Neural cell (in vitro differentiated cells): ENCODE measurements around the gene HIBCH. TPM values are rescaled to one million over a fixed set of nuclear protein-coding genes. Genes with fewer than 3 reads are reported as not detected.

Source experiments
- H2AFZ ChIP-seq: fragments of 200-600, 300-800 bp; sonication (generic), shearing (Covaris generic); 2 replicates; pipeline ENCODE4 v1.6.0; 2014; ENCODE audit warnings: low read depth, mild to moderate bottlenecking, antibody characterized with exemption, low read length, moderate library complexity
- H3F3A ChIP-seq: fragments of 200-600 bp; shearing (Covaris generic); 2 replicates; pipeline ENCODE4 v1.6.1; 2016; ENCODE audit warnings: mild to moderate bottlenecking, moderate library complexity, mixed read lengths, antibody characterized with exemption, low read length; ENCODE audit not compliant: insufficient read depth, poor library complexity, severe bottlenecking
- H3K27ac ChIP-seq: fragments of 200-600, 300-800 bp; sonication (generic), shearing (Covaris generic); 2 replicates; pipeline ENCODE4 v1.5.1; 2014; ENCODE audit warnings: mild to moderate bottlenecking, low read length, moderate library complexity
- H3K27me3 ChIP-seq: fragments of 300-800, 200-600 bp; sonication (generic), shearing (Covaris generic); 2 replicates; pipeline ENCODE4 v1.6.0; 2014; ENCODE audit warnings: mild to moderate bottlenecking, low read depth, low read length, moderate library complexity; ENCODE audit not compliant: insufficient read depth
- H3K36me3 ChIP-seq: fragments of 300-800, 200-600 bp; sonication (generic), shearing (Covaris generic); 2 replicates; pipeline ENCODE4 v1.5.1; 2014; ENCODE audit warnings: mild to moderate bottlenecking, antibody characterized with exemption, low read length, moderate library complexity; ENCODE audit not compliant: insufficient read depth
- H3K4me2 ChIP-seq: fragments of 300-800, 200-600 bp; sonication (generic), shearing (Covaris generic); 2 replicates; pipeline ENCODE4 v1.6.0; 2014; ENCODE audit warnings: mild to moderate bottlenecking, low read length
- H3K4me3 ChIP-seq: fragments of 300-800, 200-600 bp; sonication (generic), shearing (Covaris generic); 2 replicates; pipeline ENCODE4 v1.5.1; 2014; ENCODE audit warnings: mild to moderate bottlenecking, low read length, moderate library complexity
- H3K79me2 ChIP-seq: fragments of 200-600 bp; shearing (Covaris generic); replicated peaks from 2 replicates; pipeline ENCODE4 v1.6.0; 2014; ENCODE audit warnings: mild to moderate bottlenecking, low read length, moderate library complexity; ENCODE audit not compliant: insufficient read depth
- H3K9ac ChIP-seq: fragments of 300-800, 200-600 bp; sonication (generic), shearing (Covaris generic); 2 replicates; pipeline ENCODE4 v1.6.1; 2016; ENCODE audit warnings: mild to moderate bottlenecking, low read length, mixed read lengths
- H3K9me2 ChIP-seq: fragments of 200-600 bp; shearing (Covaris generic); 2 replicates; pipeline ENCODE4 v1.6.1; 2016; ENCODE audit warnings: mild to moderate bottlenecking, low read length, mixed read lengths; ENCODE audit not compliant: insufficient read depth
- H3K9me3 ChIP-seq: fragments of 200-600, 300-800 bp; sonication (generic), shearing (Covaris generic); 2 replicates; pipeline ENCODE4 v1.6.1; 2016; ENCODE audit warnings: mild to moderate bottlenecking, mixed run types, low read length, moderate library complexity, mixed read lengths
- H4K20me1 ChIP-seq: fragments of 200-600 bp; shearing (Covaris generic); 2 replicates; pipeline ENCODE4 v1.6.1; 2016; ENCODE audit warnings: mild to moderate bottlenecking, mixed run types; ENCODE audit not compliant: insufficient read depth
- EP300 ChIP-seq: fragments of 450-650 bp; conservative IDR thresholded peaks from 2 replicates; pipeline ENCODE4 v1.6.1; 2014; ENCODE audit warnings: antibody characterized with exemption, mild to moderate bottlenecking, moderate library complexity; ENCODE audit not compliant: poor library complexity, severe bottlenecking
- EZH2 ChIP-seq: fragments of 200-600, 300-800 bp; shearing (Covaris generic), sonication (generic); IDR thresholded peaks from 2 replicates; pipeline ENCODE4 v1.6.1; 2014; ENCODE audit warnings: antibody characterized with exemption, low read length, borderline replicate concordance, mild to moderate bottlenecking; ENCODE audit not compliant: insufficient read depth, poor library complexity, severe bottlenecking
- MXI1 ChIP-seq: fragments of 450-650 bp; conservative IDR thresholded peaks from 2 replicates; pipeline ENCODE4 v1.6.1; 2014; ENCODE audit warnings: antibody characterized with exemption, mild to moderate bottlenecking; ENCODE audit not compliant: poor library complexity, severe bottlenecking
- POLR2AphosphoS5 ChIP-seq: IDR thresholded peaks from 2 replicates; pipeline ENCODE4 v1.6.1; 2012
- RAD21 ChIP-seq: fragments of 450-650 bp; conservative IDR thresholded peaks from 2 replicates; pipeline ENCODE4 v1.6.1; 2014; ENCODE audit warnings: antibody characterized with exemption, mild to moderate bottlenecking, moderate library complexity
- SMC3 ChIP-seq: fragments of 450-650 bp; conservative IDR thresholded peaks from 2 replicates; pipeline ENCODE4 v1.6.1; 2014; ENCODE audit warnings: antibody characterized with exemption, mild to moderate bottlenecking, moderate library complexity; ENCODE audit not compliant: poor library complexity
- TAF1 ChIP-seq: IDR thresholded peaks from 2 replicates; pipeline ENCODE4 v1.6.1; 2012; ENCODE audit warnings: low read depth
- polyA plus RNA-seq: library from polyadenylated mRNA; depleted of rRNA; stranded (reverse); fragments of >200 nt; gene quantifications from 2 replicates; pipeline ENCODE4 v1.2.3, GENCODE V29; 2014
- TF ChIP-seq, protein P1 (sequence below): IDR thresholded peaks from 2 replicates; pipeline ENCODE4 v1.6.1; 2012; ENCODE audit warnings: borderline replicate concordance
- TF ChIP-seq, protein P2 (sequence below): fragments of 450-650 bp; IDR thresholded peaks from 2 replicates; pipeline ENCODE4 v1.5.1; 2014; ENCODE audit warnings: antibody characterized with exemption, mild to moderate bottlenecking, moderate library complexity; ENCODE audit not compliant: poor library complexity, severe bottlenecking

The HIBCH gene
- polyA plus RNA-seq, 1 donor from 2014 or later = 17.8 TPM

DNA sequence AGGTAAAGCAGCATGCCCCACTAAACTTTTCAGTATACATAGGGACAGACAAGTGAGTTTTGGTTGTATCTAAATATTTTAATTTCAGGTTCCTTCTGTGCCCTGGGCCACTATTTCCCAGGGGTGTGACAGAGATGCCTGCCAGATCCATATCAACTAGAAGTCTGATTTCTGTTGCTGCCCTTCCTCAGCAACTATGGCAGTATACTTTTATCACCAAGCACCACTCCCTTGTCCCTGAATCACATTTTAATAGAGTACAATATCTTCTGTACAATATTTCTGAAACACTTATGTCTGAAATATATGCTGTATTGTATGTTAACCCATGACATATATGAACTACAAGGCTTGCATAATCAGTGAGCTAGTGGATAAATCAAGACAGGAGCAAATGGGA lies 117.6 kb downstream of the HIBCH start:
- no peaks in the 10 kb centered on the region for H3K79me2 ChIP-seq
- H3K9ac ChIP-seq = no peak overlapping the region
- no peak overlapping the region for H3K4me2 ChIP-seq
- H3K9me3 ChIP-seq = no peaks in the 10 kb centered on the region
- no peak overlapping the region for H3K4me3 ChIP-seq
- H3K27me3 ChIP-seq = no peaks in the 10 kb centered on the region
- H3K9me2 ChIP-seq = no peaks in the 10 kb centered on the region
- H2AFZ ChIP-seq = no peak overlapping the region
- no peaks in the 10 kb centered on the region for H4K20me1 ChIP-seq
- TF ChIP-seq POLR2AphosphoS5 = no peak
- TF ChIP-seq RAD21 = no peak
- TF ChIP-seq EZH2 = no peak
- no peak for TF ChIP-seq SMC3
- no peak for TF ChIP-seq TAF1
- TF ChIP-seq, protein P1, sequence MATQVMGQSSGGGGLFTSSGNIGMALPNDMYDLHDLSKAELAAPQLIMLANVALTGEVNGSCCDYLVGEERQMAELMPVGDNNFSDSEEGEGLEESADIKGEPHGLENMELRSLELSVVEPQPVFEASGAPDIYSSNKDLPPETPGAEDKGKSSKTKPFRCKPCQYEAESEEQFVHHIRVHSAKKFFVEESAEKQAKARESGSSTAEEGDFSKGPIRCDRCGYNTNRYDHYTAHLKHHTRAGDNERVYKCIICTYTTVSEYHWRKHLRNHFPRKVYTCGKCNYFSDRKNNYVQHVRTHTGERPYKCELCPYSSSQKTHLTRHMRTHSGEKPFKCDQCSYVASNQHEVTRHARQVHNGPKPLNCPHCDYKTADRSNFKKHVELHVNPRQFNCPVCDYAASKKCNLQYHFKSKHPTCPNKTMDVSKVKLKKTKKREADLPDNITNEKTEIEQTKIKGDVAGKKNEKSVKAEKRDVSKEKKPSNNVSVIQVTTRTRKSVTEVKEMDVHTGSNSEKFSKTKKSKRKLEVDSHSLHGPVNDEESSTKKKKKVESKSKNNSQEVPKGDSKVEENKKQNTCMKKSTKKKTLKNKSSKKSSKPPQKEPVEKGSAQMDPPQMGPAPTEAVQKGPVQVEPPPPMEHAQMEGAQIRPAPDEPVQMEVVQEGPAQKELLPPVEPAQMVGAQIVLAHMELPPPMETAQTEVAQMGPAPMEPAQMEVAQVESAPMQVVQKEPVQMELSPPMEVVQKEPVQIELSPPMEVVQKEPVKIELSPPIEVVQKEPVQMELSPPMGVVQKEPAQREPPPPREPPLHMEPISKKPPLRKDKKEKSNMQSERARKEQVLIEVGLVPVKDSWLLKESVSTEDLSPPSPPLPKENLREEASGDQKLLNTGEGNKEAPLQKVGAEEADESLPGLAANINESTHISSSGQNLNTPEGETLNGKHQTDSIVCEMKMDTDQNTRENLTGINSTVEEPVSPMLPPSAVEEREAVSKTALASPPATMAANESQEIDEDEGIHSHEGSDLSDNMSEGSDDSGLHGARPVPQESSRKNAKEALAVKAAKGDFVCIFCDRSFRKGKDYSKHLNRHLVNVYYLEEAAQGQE = no peak
- no peak for TF ChIP-seq MXI1
- TF ChIP-seq EP300 = no peak
- TF ChIP-seq, protein P2, sequence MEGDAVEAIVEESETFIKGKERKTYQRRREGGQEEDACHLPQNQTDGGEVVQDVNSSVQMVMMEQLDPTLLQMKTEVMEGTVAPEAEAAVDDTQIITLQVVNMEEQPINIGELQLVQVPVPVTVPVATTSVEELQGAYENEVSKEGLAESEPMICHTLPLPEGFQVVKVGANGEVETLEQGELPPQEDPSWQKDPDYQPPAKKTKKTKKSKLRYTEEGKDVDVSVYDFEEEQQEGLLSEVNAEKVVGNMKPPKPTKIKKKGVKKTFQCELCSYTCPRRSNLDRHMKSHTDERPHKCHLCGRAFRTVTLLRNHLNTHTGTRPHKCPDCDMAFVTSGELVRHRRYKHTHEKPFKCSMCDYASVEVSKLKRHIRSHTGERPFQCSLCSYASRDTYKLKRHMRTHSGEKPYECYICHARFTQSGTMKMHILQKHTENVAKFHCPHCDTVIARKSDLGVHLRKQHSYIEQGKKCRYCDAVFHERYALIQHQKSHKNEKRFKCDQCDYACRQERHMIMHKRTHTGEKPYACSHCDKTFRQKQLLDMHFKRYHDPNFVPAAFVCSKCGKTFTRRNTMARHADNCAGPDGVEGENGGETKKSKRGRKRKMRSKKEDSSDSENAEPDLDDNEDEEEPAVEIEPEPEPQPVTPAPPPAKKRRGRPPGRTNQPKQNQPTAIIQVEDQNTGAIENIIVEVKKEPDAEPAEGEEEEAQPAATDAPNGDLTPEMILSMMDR = no peak
- H3K36me3 ChIP-seq = no peaks in the 10 kb centered on the region
- no peak overlapping the region for H3K27ac ChIP-seq
- no peaks in the 10 kb centered on the region for H3F3A ChIP-seq

DNA sequence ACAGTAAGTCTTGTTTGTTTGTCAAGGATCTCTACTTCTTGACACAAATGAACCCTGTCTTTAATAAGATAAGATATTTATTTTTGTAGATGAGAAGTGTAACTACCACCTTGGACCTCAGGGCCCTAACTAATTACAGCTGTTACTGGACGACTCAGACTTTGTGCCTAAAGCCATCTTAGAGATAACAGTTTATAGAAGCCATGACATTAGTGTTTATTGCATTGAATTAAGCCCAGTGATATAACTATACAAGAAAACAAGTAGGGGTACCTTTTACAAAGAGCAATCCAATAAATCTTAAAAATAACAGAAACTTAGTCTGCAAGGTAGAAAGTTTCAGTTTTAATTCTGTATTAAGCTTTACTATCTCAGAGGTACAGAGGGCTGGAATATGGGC lies 119.0 kb downstream of the HIBCH start:
- TF ChIP-seq EZH2 (no peak), RAD21 (no peak), TAF1 (no peak), POLR2AphosphoS5 (no peak)
- TF ChIP-seq, protein P2 = no peak
- no peaks in the 10 kb centered on the region for H3K27me3 ChIP-seq

More for the DNA sequence above, 119.0 kb downstream of the HIBCH start:
- H2AFZ ChIP-seq = no peak overlapping the region
- H3K36me3 ChIP-seq = no peaks in the 10 kb centered on the region
- H3K4me3 ChIP-seq = no peak overlapping the region
- no peak overlapping the region for H3K4me2 ChIP-seq
- no peak overlapping the region for H3K9ac ChIP-seq
- H3K9me2 ChIP-seq = no peaks in the 10 kb centered on the region
- no peaks in the 10 kb centered on the region for H3K79me2 ChIP-seq
- H4K20me1 ChIP-seq = no peaks in the 10 kb centered on the region
- no peaks in the 10 kb centered on the region for H3K9me3 ChIP-seq
- H3F3A ChIP-seq = no peaks in the 10 kb centered on the region
- H3K27ac ChIP-seq = no peak overlapping the region
